Fibroblast of skin of abdomen (primary cell): ENCODE data around the gene PCDHB16. TPM values are rescaled to one million over a fixed set of nuclear protein-coding genes. Genes with fewer than 3 reads are reported as not detected.
"Not testable (repeated sequence)": the region's sequence is repeated elsewhere in the genome, so short reads cannot be mapped to it uniquely, and the experiment has no call there.

Experiments used
- DNase-seq: peaks from one replicate; pipeline ENCODE4 v3.0.0-alpha.2; 2013
- polyA plus RNA-seq, 2 experiments: library from polyadenylated mRNA; unstranded; fragments of 120-200 nt; gene quantifications; one replicate each; pipeline ENCODE4 v1.2.1, GENCODE V29; 2013; ENCODE audit not compliant: insufficient read length in 2 of 2

Gene PCDHB16
- 1.1 TPM for polyA plus RNA-seq (2013, experiment 1 of 2; ENCODE audit: insufficient read length)
- polyA plus RNA-seq (2013, experiment 2 of 2; ENCODE audit: insufficient read length) = 0.57 TPM

DNA sequence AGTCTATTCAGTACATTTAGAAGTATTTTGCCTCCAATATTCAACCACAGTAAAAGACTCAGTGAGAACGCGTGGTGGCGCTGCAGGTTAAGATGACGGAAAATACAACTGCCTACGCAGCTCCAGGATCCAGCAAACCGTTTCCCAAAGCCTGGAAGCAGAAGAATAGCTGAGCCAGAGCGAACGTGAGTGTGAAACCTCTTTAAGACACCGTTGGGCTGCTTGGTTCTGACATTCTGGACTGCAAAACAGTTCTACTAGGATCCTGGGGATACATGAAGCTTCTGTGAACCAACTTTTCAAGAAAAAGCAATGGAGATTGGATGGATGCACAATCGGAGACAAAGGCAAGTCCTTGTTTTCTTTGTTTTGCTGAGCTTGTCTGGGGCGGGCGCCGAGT, at the start of gene PCDHB16:
TSS of gene PCDHB16 (plus strand) at position 140 of the 400 bp plus-strand sequence. CDS start at position 313, 173 bp downstream.
- peak; percentile 10 for DNase-seq

DNA sequence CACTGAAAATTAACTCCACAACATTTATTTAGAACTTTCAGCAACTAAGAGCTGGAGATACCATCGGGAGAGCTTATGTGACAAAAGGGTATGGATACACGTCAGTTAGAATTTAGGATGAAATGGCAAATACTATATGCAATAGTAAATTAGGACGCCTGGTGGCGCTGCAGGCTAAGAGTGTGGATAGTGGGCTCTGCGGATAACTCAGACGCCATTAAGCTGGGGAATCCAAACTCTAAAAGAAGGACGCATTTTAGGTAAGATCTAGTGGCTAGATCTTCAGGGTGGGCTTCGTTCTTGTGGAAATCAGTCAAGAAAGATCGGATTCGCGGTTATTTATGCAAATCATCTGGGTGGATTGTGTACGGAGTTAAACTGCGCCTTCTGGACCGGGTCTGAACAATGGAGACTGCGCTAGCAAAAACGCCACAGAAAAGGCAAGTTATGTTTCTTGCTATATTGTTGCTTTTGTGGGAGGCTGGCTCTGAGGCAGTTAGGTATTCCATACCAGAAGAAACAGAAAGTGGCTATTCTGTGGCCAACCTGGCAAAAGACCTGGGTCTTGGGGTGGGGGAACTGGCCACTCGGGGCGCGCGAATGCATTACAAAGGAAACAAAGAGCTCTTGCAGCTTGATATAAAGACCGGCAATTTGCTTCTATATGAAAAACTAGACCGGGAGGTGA, 47.0 kb upstream of the PCDHB16 start, which contains the start of gene PCDHB5:
TSS of gene PCDHB5 (plus strand) at position 177 of the 688 bp plus-strand sequence. CDS start at position 406, 229 bp downstream.
- peak; percentile 3 for DNase-seq

DNA sequence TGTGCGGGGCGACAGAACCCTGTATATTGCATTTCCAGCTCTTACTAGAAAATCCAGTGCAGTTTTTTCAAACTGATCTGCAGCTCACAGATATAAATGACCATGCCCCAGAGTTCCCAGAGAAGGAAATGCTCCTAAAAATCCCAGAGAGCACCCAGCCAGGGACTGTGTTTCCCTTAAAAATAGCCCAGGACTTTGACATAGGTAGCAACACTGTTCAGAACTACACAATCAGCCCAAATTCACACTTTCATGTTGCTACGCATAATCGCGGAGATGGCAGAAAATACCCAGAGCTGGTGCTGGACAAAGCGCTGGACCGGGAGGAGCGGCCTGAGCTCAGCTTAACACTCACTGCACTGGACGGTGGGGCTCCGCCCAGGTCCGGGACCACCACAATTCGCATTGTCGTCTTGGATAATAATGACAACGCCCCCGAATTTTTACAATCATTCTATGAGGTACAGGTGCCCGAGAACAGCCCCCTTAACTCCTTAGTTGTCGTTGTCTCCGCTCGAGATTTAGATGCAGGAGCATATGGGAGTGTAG, 46.4 kb upstream of the PCDHB16 start:
- DNase-seq = no peak

DNA sequence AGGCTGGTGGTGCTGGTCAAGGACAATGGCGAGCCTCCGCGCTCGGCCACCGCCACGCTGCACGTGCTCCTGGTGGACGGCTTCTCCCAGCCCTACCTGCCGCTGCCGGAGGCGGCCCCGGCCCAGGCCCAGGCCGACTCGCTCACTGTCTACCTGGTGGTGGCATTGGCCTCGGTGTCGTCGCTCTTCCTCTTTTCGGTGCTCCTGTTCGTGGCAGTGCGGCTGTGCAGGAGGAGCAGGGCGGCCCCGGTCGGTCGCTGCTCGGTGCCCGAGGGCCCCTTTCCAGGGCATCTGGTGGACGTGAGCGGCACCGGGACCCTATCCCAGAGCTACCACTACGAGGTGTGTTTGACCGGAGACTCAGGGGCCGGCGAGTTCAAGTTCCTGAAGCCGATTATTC, 44.8 kb upstream of the PCDHB16 start:
- not testable (repeated sequence) for DNase-seq

DNA sequence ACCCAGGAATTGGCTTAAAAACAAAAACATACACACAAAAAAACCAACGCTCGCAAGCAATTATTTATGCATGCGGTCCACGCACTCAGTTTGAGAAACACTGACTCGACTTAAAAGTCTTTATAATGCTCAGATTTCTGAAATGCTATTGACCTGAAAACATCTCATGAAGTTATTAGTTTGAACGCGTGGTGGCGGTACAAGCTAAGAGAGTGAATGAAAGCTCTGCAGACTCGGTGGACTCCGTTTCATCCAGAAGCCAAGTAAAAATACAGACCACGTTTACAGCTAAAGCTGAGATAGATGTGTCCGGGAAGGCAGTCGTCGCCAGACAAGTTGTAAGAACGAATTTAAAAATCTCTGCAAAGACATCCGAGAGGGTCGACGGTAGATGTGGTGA, 32.4 kb upstream of the PCDHB16 start, which contains the start of gene PCDHB6:
TSS of gene PCDHB6 (plus strand) at position 246 of the 400 bp plus-strand sequence. CDS start 201 bp downstream, outside the sequence.
- DNase-seq = no peak

DNA sequence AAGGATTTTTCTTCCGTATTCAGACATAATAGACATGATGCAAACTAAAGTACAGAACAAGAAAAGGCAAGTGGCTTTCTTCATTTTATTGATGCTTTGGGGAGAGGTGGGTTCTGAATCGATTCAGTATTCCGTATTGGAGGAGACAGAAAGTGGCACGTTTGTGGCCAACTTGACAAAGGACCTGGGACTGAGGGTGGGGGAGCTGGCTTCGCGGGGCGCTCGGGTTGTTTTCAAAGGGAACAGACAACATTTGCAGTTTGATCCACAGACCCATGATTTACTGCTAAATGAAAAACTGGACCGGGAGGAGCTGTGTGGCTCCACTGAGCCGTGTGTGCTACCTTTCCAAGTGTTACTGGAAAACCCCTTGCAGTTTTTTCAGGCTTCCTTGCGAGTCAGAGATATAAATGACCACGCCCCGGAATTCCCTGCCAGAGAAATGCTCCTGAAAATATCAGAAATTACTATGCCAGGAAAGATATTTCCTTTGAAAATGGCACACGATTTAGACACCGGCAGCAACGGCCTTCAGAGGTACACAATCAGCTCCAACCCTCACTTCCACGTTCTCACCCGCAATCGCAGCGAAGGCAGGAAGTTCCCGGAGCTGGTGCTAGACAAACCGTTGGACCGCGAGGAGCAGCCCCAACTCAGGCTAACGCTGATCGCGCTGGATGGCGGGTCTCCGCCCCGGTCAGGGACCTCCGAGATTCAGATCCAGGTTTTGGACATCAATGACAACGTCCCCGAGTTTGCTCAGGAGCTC, 31.8 kb upstream of the PCDHB16 start:
- no peak for DNase-seq

DNA sequence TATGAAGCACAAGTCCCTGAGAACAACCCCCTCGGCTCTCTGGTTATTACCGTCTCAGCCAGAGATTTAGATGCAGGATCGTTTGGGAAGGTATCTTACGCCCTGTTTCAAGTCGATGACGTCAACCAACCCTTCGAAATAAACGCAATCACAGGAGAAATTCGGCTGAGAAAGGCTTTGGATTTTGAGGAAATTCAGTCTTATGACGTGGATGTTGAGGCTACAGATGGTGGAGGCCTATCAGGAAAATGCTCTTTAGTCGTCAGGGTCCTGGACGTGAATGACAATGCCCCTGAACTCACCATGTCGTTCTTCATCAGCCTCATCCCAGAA, 31.2 kb upstream of the PCDHB16 start:
- DNase-seq = no peak

DNA sequence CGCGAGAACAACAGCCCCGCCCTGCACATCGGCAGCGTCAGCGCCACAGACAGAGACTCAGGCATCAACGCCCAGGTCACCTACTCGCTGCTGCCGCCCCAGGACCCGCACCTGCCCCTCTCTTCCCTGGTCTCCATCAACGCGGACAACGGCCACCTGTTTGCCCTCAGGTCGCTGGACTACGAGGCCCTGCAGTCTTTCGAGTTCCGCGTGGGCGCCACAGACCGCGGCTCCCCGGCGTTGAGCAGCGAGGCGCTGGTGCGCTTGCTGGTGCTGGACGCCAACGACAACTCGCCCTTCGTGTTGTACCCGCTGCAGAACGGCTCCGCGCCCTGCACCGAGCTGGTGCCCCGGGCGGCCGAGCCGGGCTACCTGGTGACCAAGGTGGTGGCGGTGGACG, 30.6 kb upstream of the PCDHB16 start:
- DNase-seq = not testable (repeated sequence)

DNA sequence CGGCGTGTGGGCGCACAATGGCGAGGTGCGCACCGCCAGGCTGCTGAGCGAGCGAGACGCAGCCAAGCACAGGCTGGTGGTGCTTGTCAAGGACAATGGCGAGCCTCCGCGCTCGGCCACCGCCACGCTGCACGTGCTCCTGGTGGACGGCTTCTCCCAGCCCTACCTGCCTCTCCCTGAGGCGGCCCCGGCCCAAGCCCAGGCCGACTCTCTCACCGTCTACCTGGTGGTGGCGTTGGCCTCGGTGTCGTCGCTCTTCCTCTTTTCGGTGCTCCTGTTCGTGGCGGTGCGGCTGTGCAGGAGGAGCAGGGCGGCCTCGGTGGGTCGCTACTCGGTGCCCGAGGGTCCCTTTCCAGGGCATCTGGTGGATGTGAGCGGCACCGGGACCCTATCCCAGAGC, 30.1 kb upstream of the PCDHB16 start:
- not testable (repeated sequence) for DNase-seq

DNA sequence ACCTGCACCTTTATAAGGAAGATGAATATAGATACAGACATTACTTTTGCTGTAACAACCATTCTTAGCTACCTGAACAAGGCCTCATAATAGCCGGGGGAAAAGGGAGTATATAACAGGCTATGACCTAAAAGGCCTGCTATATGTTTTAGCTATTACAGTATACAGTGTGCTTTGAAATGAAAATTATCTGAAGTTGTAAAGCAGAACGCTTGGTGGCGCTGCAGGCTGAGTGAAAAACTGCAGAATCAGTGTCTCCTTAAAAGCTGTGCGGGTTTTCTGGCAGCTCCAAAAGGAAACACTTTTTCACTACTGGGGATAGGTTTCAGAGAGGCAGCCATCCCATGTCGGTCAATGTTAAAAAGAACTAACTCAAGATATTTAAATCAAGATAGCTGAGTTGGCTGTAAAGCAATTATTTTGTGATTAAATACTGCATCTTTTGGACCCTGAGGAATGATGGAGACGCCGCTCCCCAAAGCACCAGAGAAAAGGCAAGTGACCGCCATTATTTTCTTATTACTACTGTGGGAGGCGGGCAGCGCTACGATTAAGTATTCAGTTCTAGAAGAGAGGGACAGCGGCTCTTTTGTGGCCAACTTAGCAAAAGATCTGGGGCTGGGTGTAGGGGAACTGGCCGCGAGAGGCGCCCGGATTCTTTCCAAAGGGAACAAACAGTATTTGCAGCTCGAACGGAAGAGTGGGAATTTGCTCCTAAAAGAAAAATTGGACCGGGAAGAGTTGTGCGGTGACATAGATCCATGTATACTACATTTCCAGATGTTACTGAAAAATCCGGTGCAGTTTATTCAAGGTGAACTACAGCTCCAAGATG, 26.4 kb upstream of the PCDHB16 start:
- DNase-seq = no peak

DNA sequence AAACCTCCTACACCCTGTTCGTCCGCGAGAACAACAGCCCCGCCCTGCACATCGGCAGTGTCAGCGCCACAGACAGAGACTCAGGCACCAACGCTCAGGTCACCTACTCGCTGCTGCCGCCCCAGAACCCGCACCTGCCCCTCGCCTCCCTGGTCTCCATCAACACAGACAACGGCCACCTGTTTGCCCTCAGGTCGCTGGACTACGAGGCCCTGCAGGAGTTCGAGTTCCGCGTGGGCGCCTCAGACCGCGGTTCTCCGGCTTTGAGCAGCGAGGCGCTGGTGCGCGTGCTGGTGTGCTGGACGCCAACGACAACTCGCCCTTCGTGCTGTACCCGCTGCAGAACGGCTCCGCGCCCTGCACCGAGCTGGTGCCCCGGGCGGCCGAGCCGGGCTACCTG, 24.8 kb upstream of the PCDHB16 start:
- not testable (repeated sequence) for DNase-seq

DNA sequence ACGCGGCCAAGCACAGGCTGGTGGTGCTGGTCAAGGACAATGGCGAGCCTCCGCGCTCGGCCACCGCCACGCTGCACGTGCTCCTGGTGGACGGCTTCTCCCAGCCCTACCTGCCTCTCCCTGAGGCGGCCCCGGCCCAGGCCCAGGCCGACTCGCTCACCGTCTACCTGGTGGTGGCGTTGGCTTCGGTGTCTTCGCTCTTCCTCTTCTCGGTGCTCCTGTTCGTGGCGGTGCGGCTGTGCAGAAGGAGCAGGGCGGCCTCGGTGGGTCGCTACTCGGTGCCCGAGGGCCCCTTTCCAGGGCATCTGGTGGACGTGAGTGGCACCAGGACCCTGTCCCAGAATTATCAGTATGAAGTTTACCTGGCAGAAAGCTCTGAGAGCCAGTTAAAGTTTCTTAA, 24.3 kb upstream of the PCDHB16 start:
- not testable (repeated sequence) for DNase-seq

DNA sequence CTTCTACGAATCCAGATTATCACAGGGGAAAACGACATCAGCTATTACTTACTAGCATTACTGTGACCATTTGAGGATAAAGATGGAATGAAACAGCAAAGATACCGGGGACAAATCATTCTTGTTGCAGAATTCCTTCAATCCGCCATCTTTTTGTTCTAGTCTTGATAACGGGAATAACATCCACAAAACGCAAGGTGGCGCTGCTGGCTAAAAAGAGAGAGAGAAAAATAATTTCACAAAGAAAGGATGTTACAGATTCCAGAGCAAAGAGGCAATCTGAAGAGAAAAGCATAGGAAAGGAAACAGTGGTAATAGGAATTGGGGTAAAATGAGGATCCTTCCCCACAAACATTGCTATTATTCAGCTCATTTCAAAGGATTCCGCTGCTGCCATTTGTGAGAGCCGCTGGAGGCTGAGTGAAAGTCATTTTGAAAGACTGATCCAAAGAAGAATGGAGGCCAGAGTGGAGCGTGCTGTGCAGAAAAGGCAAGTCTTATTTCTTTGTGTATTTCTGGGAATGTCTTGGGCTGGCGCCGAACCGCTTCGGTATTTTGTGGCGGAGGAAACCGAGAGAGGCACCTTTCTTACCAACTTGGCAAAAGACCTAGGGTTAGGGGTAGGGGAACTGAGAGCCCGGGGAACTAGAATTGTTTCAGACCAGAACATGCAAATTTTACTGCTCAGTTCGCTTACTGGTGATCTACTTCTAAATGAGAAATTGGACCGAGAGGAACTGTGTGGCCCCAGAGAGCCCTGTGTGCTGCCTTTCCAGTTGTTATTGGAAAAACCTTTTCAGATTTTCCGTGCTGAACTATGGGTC, 9.6 kb upstream of the PCDHB16 start, which contains the start of gene PCDHB7:
TSS of gene PCDHB7 (plus strand) at position 264 of the 824 bp plus-strand sequence. CDS start at position 456, 192 bp downstream.
- peak; percentile 7 for DNase-seq

DNA sequence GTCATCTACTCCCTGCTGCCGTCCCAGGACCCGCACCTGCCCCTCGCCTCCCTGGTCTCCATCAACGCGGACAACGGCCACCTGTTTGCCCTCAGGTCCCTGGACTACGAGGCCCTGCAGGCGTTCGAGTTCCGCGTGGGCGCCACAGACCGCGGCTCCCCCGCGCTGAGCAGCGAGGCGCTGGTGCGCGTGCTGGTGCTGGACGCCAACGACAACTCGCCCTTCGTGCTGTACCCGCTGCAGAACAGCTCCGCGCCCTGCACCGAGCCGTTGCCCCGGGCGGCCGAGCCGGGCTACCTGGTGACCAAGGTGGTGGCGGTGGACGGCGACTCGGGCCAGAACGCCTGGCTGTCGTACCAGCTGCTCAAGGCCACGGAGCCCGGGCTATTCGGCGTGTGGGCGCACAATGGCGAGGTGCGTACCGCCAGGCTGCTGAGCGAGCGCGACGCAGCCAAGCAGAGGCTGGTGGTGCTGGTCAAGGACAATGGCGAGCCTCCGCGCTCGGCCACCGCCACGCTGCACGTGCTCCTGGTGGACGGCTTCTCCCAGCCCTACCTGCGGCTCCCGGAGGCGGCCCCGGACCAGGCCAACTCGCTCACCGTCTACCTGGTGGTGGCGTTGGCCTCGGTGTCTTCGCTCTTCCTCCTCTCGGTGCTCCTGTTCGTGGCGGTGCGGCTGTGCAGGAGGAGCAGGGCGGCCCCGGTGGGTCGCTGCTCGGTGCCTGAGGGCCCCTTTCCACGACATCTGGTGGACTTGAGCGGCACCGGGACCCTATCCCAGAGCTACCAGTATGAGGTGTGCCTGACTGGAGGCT, 7.7 kb upstream of the PCDHB16 start:
- DNase-seq = not testable (repeated sequence)

DNA sequence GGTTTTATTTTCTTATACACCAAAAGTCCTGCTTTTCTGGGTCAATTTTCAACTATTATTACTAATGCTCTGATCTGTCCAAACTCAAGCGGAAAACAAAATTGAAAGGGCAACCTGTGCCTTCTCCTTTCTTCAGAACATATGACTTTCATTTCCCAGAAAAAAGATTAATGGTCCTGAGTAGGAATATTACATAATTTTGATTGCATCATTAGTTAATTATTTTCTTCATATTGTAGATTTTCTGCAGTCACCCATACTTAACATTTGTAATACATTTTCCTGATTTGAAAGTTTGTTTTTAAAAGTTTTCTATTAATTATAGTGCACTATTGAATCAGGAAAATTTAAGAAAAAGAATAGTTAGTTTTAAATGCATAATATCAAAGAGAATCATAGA, 6.3 kb upstream of the PCDHB16 start:
- DNase-seq = no peak

DNA sequence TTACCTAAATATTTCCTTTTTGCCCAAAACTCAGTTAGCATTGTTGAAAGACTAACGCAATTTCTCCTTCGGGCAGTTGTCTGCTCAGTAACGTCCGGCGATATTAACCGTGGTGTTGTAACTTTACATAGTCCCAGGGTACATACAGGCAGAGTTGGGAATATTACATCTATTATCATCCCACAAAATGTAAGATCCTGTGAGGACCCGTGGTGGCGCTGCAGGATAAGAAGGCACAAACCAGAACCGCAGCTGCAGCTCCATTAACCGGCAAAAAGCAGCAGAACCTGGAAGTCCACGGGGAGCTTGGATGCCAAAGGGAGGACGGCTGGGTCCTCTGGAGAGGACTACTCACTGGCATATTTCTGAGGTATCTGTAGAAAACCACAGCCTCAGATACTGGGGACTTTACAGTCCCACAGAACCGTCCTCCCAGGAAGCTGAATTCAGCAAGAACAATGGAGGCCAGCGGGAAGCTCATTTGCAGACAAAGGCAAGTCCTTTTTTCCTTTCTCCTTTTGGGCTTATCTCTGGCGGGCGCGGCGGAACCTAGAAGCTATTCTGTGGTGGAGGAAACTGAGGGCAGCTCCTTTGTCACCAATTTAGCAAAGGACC, 4.5 kb upstream of the PCDHB16 start, which contains the start of gene PCDHB8:
TSS of gene PCDHB8 (plus strand) at position 214 of the 615 bp plus-strand sequence. CDS start at position 459, 245 bp downstream.
- not testable (repeated sequence) for DNase-seq

DNA sequence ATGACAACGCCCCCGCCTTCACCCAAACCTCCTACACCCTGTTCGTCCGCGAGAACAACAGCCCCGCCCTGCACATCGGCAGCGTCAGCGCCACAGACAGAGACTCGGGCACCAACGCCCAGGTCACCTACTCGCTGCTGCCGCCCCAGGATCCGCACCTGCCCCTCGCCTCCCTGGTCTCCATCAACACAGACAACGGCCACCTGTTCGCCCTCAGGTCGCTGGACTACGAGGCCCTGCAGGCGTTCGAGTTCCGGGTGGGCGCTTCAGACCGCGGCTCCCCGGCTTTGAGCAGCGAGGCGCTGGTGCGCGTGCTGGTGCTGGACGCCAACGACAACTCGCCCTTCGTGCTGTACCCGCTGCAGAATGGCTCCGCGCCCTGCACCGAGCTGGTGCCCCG, 2.8 kb upstream of the PCDHB16 start:
- not testable (repeated sequence) for DNase-seq

DNA sequence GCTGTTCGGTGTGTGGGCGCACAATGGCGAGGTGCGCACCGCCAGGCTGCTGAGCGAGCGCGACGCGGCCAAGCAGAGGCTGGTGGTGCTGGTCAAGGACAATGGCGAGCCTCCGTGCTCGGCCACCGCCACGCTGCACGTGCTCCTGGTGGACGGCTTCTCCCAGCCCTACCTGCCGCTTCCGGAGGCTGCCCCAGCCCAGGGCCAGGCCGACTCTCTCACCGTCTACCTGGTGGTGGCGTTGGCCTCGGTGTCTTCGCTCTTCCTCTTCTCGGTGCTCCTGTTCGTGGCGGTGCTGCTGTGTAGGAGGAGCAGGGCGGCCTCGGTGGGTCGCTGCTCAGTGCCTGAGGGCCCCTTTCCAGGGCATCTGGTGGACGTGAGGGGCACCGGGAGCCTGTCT, 2.3 kb upstream of the PCDHB16 start:
- not testable (repeated sequence) for DNase-seq

DNA sequence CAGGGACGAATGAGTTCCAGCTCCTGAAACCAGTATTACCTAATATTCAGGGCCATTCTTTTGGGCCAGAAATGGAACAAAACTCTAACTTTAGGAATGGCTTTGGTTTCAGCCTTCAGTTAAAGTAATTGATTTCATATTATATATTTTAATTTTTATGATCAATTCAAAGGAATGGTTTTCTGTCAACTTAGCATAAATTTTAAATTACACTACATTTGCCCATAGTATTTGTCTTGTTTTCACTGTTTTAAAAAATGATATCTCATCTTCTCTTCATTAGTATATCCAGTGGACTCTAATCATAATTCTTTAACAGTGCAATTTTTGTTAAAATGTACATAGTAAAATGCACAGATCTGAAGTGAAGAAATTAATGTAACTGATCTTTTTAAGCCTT, 1.9 kb upstream of the PCDHB16 start:
- no peak for DNase-seq
